ENCODE measurements around the gene SLC5A11. TPM values are rescaled to one million over a fixed set of nuclear protein-coding genes. Genes with fewer than 3 reads are reported as not detected.

Gene SLC5A11
- total RNA-seq, 2 experiments from 2014 or later = 0.17 TPM; not detected in 1

DNA sequence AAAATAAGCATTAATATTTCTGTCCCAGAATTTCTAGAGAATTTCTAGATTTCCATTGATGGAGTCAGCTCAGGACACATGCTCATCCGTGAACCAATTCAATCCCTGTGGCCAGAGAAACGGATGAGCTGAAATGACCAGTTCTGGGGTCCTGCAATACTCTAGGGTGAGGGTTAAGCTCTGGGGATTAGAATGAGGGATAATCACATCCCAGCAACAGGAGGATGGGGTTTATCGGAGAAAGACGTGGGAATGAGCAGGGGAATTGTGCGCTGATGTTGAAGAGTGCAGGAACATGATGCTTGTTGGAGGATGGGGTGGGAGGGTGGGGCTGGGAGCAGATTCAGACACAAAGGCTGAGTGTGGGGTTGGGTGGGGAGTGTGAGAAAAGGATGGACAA, 64.1 kb downstream of the SLC5A11 start:
- ChIA-PET POLR2A (no interaction called here), CTCF (interaction anchor here (0.7 kb wide), 2 partner anchors 10 to 29 kb away, joined by 3 to 4 read pairs; no protein-coding TSS in a partner anchor)

DNA sequence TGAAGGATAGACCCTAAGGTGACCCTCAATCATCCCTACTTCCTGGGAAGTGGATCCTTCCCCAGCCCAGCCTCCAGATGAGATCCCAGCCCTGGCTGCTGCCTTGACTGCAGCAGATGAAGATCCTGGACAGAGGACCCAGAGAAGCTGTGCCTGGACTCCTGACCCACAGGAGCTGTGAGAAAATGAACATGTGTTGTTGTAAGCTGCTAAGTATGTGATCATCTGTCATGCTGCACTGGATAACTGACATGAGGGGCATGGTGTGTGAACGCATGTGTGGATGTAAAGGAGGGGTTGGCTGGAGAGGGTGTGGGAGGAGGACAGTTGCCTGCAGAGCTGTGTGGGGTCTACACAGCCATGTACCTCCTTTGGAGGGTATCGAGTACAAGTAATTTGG, 69.3 kb downstream of the SLC5A11 start:
- CTCF ChIA-PET = no interaction called here
- POLR2A ChIA-PET = no interaction called here

GRCh38 chr16:24915576-24915975, 69.8 kb downstream of the SLC5A11 start:
- POLR2A ChIA-PET = interaction anchor here (0.7 kb wide), 1 partner anchor 66 kb away, joined by 8 read pairs; no protein-coding TSS in a partner anchor
- CTCF ChIA-PET = no interaction called here

- CTCF ChIA-PET = no interaction called here
- POLR2A ChIA-PET = no interaction called here
These were observed 71.5 kb downstream of the SLC5A11 start for GRCh38 chr16:24917236-24917635.

DNA sequence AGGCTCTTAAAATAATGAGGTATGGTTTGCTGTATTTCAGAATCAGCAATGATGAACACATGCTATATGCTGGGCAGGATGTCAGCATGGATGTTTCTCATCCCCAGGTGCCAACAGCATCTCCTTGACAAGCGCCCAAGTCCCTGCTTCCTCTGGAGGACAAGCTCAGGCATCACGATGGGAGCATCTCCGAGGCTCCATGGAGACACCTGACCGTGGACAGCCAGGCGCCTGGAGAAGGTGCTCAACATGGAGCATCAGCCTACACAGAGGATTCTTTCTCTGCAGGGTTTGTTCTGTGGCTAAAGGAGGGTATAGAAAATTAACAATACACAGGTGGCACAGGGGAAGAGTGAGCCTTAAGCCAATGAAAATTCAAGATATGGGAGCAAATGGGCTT, 72.1 kb downstream of the SLC5A11 start:
- ChIA-PET CTCF (no interaction called here), POLR2A (no interaction called here)

DNA sequence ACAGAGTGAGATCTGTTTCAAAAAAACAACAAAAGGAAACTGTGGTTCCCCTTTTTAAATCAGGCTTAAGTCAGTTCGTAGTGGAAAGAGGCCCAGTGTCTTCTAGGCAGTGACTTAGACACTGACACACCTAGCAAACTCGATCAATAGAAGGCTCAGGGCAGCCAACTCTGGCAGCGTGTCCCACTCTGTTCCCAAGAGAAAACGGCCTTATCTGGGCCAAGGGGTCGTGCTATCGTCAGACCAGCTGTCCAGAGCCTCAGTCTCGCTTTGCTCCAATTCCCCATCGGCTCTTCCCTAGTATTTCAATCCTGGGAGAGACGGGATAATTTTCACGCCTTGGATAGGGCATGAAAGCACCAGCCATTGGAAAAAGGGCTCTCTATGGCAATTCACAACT, 72.9 kb downstream of the SLC5A11 start:
- ChIA-PET POLR2A (no interaction called here), CTCF (no interaction called here)

- POLR2A ChIA-PET = no interaction called here
- CTCF ChIA-PET = no interaction called here
These were observed 73.8 kb downstream of the SLC5A11 start for GRCh38 chr16:24919536-24919935.

DNA sequence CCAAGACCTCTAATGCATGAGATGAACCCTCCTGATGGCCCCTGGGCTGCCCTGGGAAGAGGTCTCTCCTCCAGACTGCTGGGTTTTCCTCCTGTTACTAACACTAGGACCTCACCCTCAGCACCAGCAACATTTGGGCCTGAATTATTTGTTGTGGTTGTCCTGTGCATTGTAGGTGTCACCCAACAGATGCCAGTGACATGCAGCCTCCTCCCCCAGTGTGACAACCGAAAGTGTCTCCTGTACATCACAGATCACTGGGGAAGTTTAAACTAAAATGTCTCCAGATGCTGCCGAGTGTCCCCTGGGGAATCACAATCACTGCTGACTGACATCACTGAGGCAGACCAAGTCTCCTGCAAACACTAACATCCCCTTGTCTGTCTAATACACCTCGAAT, 74.8 kb downstream of the SLC5A11 start:
- ChIA-PET POLR2A (no interaction called here), CTCF (no interaction called here)

DNA sequence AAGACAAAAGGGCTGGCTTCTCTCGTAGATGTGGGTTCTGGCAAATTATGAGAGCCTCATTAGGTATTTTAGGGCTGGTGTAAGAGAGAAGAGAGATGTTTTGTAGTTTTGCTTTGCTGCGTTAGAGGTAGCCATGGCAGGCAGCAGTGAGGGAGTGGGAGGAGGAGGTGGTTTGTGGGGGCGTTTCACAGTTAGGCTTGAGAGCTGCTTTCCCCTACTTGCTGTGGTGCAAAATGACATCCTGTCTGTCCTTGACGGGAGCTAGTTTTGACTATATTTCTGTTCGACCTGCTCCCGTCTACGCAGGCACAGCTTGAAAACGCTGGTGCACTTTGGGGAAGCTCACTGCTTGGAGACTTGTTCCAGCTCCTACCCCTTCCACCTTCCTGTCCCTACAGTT, 75.5 kb downstream of the SLC5A11 start:
- CTCF ChIA-PET = no interaction called here
- POLR2A ChIA-PET = no interaction called here

- POLR2A ChIA-PET = no interaction called here
- CTCF ChIA-PET = no interaction called here
These were observed 79.4 kb downstream of the SLC5A11 start for GRCh38 chr16:24925163-24925562.

GRCh38 chr16:24929409-24929808, 83.6 kb downstream of the SLC5A11 start:
- POLR2A ChIA-PET = no interaction called here
- CTCF ChIA-PET = interaction anchor here (0.6 kb wide), 1 partner anchor 28 kb away, joined by 3 read pairs; no protein-coding TSS in a partner anchor

GRCh38 chr16:24930440-24930839, 84.7 kb downstream of the SLC5A11 start:
- ChIA-PET CTCF (no interaction called here), POLR2A (no interaction called here)

- ChIA-PET CTCF (no interaction called here), POLR2A (no interaction called here)
These were observed 85.3 kb downstream of the SLC5A11 start for GRCh38 chr16:24931091-24931490.

DNA sequence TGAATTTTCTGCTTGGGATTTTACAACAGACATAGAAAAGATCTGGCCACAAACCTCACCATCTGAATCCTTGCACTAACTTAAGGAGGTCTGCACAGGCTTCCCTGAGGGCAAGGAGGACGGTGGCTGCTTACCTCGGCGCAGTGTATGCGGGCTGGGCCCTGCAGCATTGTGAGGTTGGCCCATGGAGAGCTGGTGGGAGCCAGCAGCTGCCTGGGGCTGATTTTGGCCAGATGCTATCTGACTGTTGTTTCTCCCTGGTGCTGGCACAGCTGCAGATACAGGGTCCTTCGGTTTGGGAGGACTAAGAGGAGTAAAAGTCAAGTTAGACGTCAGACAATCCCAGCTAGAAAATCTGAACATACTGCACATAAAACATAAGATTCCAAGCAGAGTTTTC, 89.6 kb downstream of the SLC5A11 start:
- CTCF ChIA-PET = no interaction called here
- POLR2A ChIA-PET = interaction anchor here (0.7 kb wide), 1 partner anchor 132 kb away, joined by 3 read pairs; no protein-coding TSS in a partner anchor

DNA sequence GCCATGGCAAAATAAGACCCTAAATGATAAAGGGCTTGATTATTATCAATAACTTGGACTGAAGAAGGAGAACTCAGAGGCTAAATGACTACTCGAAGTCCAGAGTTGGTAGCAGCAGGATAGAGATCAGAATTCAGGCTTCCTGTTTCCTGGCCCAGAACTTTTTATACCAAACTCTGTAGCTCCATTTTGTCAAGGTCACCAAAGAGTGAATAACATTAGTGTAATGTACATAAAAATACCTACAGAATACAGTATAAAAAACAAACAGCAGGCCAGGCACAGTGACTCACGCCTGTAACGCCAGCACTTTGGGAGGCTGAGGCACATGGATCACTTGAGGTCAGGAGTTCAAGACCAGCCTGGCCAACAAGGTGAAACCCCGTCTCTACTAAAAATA, 90.4 kb downstream of the SLC5A11 start:
- POLR2A ChIA-PET = no interaction called here
- CTCF ChIA-PET = no interaction called here

- POLR2A ChIA-PET = no interaction called here
- CTCF ChIA-PET = no interaction called here
These were observed 93.5 kb downstream of the SLC5A11 start for GRCh38 chr16:24939224-24939623.

DNA sequence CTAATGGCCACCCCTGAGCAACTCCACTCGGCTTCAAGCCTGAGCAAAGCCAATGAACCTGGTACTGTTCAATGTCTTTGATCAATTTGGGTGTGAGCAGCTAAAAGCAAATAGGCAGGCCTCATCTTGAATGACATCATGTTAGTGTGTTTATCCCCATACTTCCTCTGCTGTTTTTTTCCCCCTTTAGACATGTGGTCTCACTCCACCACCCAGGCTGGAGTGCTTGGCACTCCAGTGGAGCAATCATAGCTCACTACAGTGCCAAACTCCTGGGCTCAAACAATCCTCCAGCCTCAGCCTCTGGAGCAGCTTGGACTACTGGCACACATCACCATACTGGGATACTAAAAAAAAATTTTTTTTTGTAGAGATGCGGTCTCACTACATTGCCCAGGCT, 94.0 kb downstream of the SLC5A11 start:
- ChIA-PET POLR2A (no interaction called here), CTCF (interaction anchor here (1.0 kb wide), 1 partner anchor 34 kb away, joined by 4 read pairs; no protein-coding TSS in a partner anchor)

DNA sequence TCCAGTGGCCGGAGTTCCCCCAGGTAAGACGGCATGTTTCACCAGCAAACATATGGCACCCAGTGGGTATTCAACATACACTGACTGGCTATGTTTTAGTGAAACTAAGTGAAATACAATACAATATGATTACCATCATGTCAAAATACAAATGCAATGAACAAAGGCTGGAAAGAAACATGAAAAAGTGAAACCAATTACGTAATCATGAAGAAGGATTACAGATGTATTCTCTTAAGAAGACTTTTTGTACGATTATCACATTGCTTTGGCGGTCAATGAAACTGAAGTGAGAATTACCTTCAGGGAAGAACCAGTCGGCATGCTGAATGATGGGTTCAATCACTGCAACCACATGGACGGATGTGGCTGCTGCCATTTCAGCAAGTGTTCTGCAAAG, 97.7 kb downstream of the SLC5A11 start:
- POLR2A ChIA-PET = no interaction called here

DNA sequence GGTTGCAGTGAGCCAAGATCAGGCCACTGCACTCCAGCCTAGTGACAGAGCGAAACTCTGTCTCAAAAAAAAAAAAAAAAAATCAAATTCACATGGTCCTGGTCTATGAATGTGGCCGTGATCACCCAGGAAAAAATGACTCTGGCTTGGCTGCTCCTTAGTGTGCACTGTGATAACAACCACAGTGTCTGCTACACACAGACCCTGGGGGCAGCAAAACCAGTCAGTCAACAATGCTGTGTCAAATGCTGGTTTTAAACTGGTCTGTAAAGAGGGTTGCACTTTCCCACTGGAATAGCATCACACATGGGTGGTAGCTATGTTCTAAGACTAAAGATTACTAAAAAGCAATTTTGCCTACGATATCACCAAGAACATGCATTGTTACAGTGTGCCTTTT, 98.4 kb downstream of the SLC5A11 start:
- CTCF ChIA-PET = no interaction called here
- POLR2A ChIA-PET = no interaction called here

More for the DNA sequence above, 97.7 kb downstream of the SLC5A11 start:
- CTCF ChIA-PET = no interaction called here

GRCh38 chr16:24946155-24946554, 100.4 kb downstream of the SLC5A11 start:
- POLR2A ChIA-PET = no interaction called here
- CTCF ChIA-PET = no interaction called here

DNA sequence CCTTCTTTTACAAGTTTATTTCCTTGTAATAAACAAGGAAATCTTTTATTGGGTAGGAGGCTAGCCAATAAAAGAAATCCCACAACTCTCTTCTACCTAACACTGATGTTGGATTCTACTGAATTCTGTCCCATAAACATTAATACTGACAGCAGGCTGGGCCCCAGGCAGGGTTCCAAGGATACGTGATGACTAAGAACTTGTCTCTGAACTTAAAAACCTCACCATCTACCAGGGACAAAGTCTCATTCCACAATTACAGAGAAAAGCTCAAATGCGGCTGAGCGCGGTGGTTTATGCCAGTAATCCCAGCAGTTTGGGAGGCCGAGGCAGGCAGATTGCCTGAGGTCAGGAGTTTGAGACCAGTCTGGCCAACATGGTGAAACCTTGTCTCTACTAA, 104.5 kb downstream of the SLC5A11 start:
- ChIA-PET CTCF (no interaction called here), POLR2A (no interaction called here)

DNA sequence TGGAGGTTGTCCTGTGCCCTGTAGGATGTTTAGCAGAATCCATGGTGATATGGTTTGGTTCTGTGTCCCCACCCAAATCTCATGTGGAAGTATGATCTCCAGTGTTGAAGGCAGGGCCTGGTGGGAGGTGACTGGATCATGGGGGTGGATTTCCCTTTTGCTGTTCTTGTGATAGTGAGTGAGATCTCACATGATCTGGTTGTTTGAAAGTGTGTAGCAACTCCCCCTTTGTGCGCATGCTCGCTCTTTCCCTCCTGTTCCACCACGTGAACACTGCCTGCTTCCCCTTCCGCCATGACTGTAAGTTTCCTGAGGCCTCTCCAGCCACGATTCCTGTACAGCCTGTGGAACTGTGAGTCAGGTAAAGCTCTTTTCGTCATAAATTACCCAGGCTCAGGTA, 107.5 kb downstream of the SLC5A11 start:
- ChIA-PET CTCF (no interaction called here), POLR2A (no interaction called here)

GRCh38 chr16:24953721-24954120, 108.0 kb downstream of the SLC5A11 start:
- POLR2A ChIA-PET = no interaction called here

More at GRCh38 chr16:24953721-24954120, 108.0 kb downstream of the SLC5A11 start:
- CTCF ChIA-PET = no interaction called here
